Measurements from ENCODE around the gene MAGI2.

MAGI2 gene

GRCh38 chr7:78450706-78451105 lies 1002.8 kb downstream of the MAGI2 start:
- no peak overlapping the region for H3K4me3 ChIP-seq (ENCODE audit: low read depth, low read length)
- no peak for TF ChIP-seq CTCF (IDR thresholded peaks at IDR 0.05; ENCODE audit: low read depth, low read length)

GRCh38 chr7:78448911-78449310 lies 1004.6 kb downstream of the MAGI2 start:
- no peak for TF ChIP-seq CTCF (IDR thresholded peaks at IDR 0.05; ENCODE audit: low read depth, low read length)

GRCh38 chr7:78444267-78444666 lies 1009.2 kb downstream of the MAGI2 start:
- H3K4me3 ChIP-seq (ENCODE audit: low read depth, low read length): no peak overlapping the region
- TF ChIP-seq CTCF (IDR thresholded peaks at IDR 0.05; ENCODE audit: low read depth, low read length): no peak

More at GRCh38 chr7:78448911-78449310, 1004.6 kb downstream of the MAGI2 start:
- no peak overlapping the region for H3K4me3 ChIP-seq (ENCODE audit: low read depth, low read length)

GRCh38 chr7:78443811-78444210 lies 1009.7 kb downstream of the MAGI2 start:
- no peak for TF ChIP-seq CTCF (IDR thresholded peaks at IDR 0.05; ENCODE audit: low read depth, low read length)
- no peak overlapping the region for H3K4me3 ChIP-seq (ENCODE audit: low read depth, low read length)

- H3K4me3 ChIP-seq (ENCODE audit: low read depth, low read length): no peak overlapping the region
- no peak for TF ChIP-seq CTCF (IDR thresholded peaks at IDR 0.05; ENCODE audit: low read depth, low read length)
Observed at GRCh38 chr7:78441737-78442136, 1011.7 kb downstream of the MAGI2 start.

- H3K4me3 ChIP-seq (ENCODE audit: low read depth, low read length): no peak overlapping the region
- no peak for TF ChIP-seq CTCF (IDR thresholded peaks at IDR 0.05; ENCODE audit: low read depth, low read length)
Observed at GRCh38 chr7:78438433-78438832, 1015.0 kb downstream of the MAGI2 start.

- TF ChIP-seq CTCF (IDR thresholded peaks at IDR 0.05; ENCODE audit: low read depth, low read length): no peak
- no peak overlapping the region; the same call in 1 of the 2 replicates for H3K4me3 ChIP-seq (ENCODE audit: low read depth, low read length)
Observed at GRCh38 chr7:78437118-78437517, 1016.3 kb downstream of the MAGI2 start.
